Measurements from ENCODE around the gene PDE4B.

The PDE4B gene

GRCh38 chr1:66348776-66349175 is 556.1 kb downstream of the PDE4B start:
- DNase-seq: no peak

GRCh38 chr1:66349242-66349641 is 556.5 kb downstream of the PDE4B start:
- peak in 1 of 2 experiments; percentile 11 for DNase-seq

GRCh38 chr1:66350001-66350547 is 557.4 kb downstream of the PDE4B start:
- no peak for DNase-seq

- no peak for DNase-seq
Measured at GRCh38 chr1:66351478-66351877, 558.8 kb downstream of the PDE4B start.

GRCh38 chr1:66351913-66352312 is 559.2 kb downstream of the PDE4B start:
- peak; percentile 11 to 28 for DNase-seq

- no peak for DNase-seq
Measured at GRCh38 chr1:66352792-66353191, 560.1 kb downstream of the PDE4B start.

GRCh38 chr1:66353257-66353656 is 560.6 kb downstream of the PDE4B start:
- no peak for DNase-seq

- no peak for DNase-seq
Measured at GRCh38 chr1:66354311-66355201, 561.9 kb downstream of the PDE4B start.

- no peak for DNase-seq
Measured at GRCh38 chr1:66355756-66356155, 563.1 kb downstream of the PDE4B start.

- DNase-seq: no peak
Measured at GRCh38 chr1:66356605-66357004, 563.9 kb downstream of the PDE4B start.

GRCh38 chr1:66357021-66357420 is 564.3 kb downstream of the PDE4B start:
- no peak for DNase-seq

GRCh38 chr1:66357478-66358197 is 564.9 kb downstream of the PDE4B start:
- no peak for DNase-seq

GRCh38 chr1:66359269-66359668 is 566.6 kb downstream of the PDE4B start:
- DNase-seq: no peak

- no peak for DNase-seq
Measured at GRCh38 chr1:66359815-66360214, 567.1 kb downstream of the PDE4B start.

- DNase-seq: peak; percentile 41 to 44
Measured at GRCh38 chr1:66360285-66360724, 567.6 kb downstream of the PDE4B start.

GRCh38 chr1:66364578-66365391 is 572.1 kb downstream of the PDE4B start:
- no peak for DNase-seq

GRCh38 chr1:66365635-66366034 is 572.9 kb downstream of the PDE4B start:
- no peak for DNase-seq

GRCh38 chr1:66366634-66367033 is 573.9 kb downstream of the PDE4B start:
- no peak for DNase-seq

GRCh38 chr1:66367369-66367768 is 574.7 kb downstream of the PDE4B start:
- no peak for DNase-seq

GRCh38 chr1:66368261-66368660 is 575.6 kb downstream of the PDE4B start:
- DNase-seq: no peak

GRCh38 chr1:66370462-66370971 is 577.8 kb downstream of the PDE4B start:
- no peak for DNase-seq

- no peak for DNase-seq
Measured at GRCh38 chr1:66371233-66372005, 578.7 kb downstream of the PDE4B start.
